GM23248 (cell line): ENCODE results near the gene MOB2. TPM values are rescaled to one million over a fixed set of nuclear protein-coding genes. Genes with fewer than 3 reads are reported as not detected.

ENCODE experiments used
- DNase-seq: peaks from one replicate; pipeline ENCODE4 v3.0.0-alpha.2; 2015
- H2AFZ ChIP-seq: fragments of 200-600 bp; sonication (generic); 2 replicates; pipeline ENCODE4 v1.6.1; 2016; ENCODE audit warnings: antibody characterized with exemption
- H3F3A ChIP-seq: fragments of 200-600 bp; sonication (generic); 2 replicates; pipeline ENCODE4 v1.6.1; 2016; ENCODE audit warnings: mild to moderate bottlenecking, antibody characterized with exemption, mixed run types; ENCODE audit not compliant: insufficient read depth
- H3K27ac ChIP-seq: fragments of 200-600 bp; sonication (generic); 2 replicates; pipeline ENCODE4 v1.5.1; 2016; ENCODE audit warnings: mild to moderate bottlenecking
- H3K27me3 ChIP-seq: fragments of 200-600 bp; sonication (generic); replicated peaks from 2 replicates; pipeline ENCODE4 v1.6.1; 2016; ENCODE audit warnings: mild to moderate bottlenecking; ENCODE audit not compliant: insufficient read depth
- H3K36me3 ChIP-seq: fragments of 200-600 bp; sonication (generic); 2 replicates; pipeline ENCODE4 v1.6.1; 2016; ENCODE audit warnings: low read depth, mild to moderate bottlenecking
- H3K4me1 ChIP-seq: fragments of 200-600 bp; sonication (generic); 2 replicates; pipeline ENCODE4 v1.6.1; 2016; ENCODE audit warnings: mild to moderate bottlenecking; ENCODE audit not compliant: insufficient read depth
- H3K4me2 ChIP-seq: fragments of 200-600 bp; sonication (generic); one replicate; pipeline ENCODE4 v1.6.1; 2016; ENCODE audit warnings: mild to moderate bottlenecking; ENCODE audit not compliant: unreplicated experiment
- H3K4me3 ChIP-seq: fragments of 200-600 bp; sonication (generic); 2 replicates; pipeline ENCODE4 v1.5.1; 2016; ENCODE audit warnings: mild to moderate bottlenecking
- H3K79me2 ChIP-seq: fragments of 200-600 bp; sonication (generic); 2 replicates; pipeline ENCODE4 v1.6.1; 2016; ENCODE audit warnings: mild to moderate bottlenecking; ENCODE audit not compliant: insufficient read depth
- H3K9ac ChIP-seq: fragments of 200-600 bp; sonication (generic); 2 replicates; pipeline ENCODE4 v1.6.1; 2016; ENCODE audit warnings: mild to moderate bottlenecking
- H3K9me2 ChIP-seq: fragments of 200-600 bp; sonication (generic); 2 replicates; pipeline ENCODE4 v1.6.1; 2016; ENCODE audit warnings: mixed run types, mild to moderate bottlenecking, moderate library complexity; ENCODE audit not compliant: insufficient read depth
- H3K9me3 ChIP-seq: fragments of 200-600 bp; sonication (generic); one replicate; pipeline ENCODE4 v1.6.1; 2017; ENCODE audit warnings: low read depth
- H4K20me1 ChIP-seq: fragments of 200-600 bp; sonication (generic); 2 replicates; pipeline ENCODE4 v1.6.0; 2016; ENCODE audit not compliant: insufficient read depth
- EZH2 ChIP-seq: fragments of 200-600 bp; sonication (generic); IDR thresholded peaks from 2 replicates; pipeline ENCODE4 v1.6.1; 2018; ENCODE audit warnings: antibody characterized with exemption, mild to moderate bottlenecking; ENCODE audit not compliant: insufficient read depth, poor library complexity, severe bottlenecking
- EZH2phosphoT487 ChIP-seq: fragments of 200-600 bp; sonication (generic); IDR thresholded peaks from 2 replicates; pipeline ENCODE4 v1.6.1; 2018; ENCODE audit warnings: antibody characterized with exemption, moderate library complexity, mild to moderate bottlenecking, low read depth; ENCODE audit not compliant: insufficient read depth
- WGBS, 2 experiments: methylation state at CpG; one replicate each; pipeline ENCODE4 v1.1.6; 2015 to 2017; ENCODE audit warnings: low lambda C conversion rate in 2 of 2, low coverage in 1 of 2; ENCODE audit errors: missing lambda C conversion rate in 2 of 2; 5-methylcytosine and 5-hydroxymethylcytosine counted together
- in situ Hi-C: fragments of 300-500 bp; cut with MboI; formaldehyde crosslinking; loops from 2 replicates; pipeline ENCODE4 v1.15.0; 2020
- polyA plus RNA-seq: library from polyadenylated mRNA; unstranded; fragments of >200 nt; fragmentation: Nextera tagmentation; extraction: Ambion mirVana; gene quantifications from 2 replicates; pipeline ENCODE4 v1.2.1, GENCODE V29; 2016
- total RNA-seq: library from RNA; depleted of rRNA; stranded (reverse); fragments of >200 nt; shearing (Covaris generic); gene quantifications from 2 replicates; pipeline ENCODE4 v1.2.3, GENCODE V29; 2014

Gene MOB2
- total and polyA plus RNA-seq, 2 experiments from 2014 or later: 28.8 to 29.3 TPM

GRCh38 chr11:1520209-1520662 is 33.7 kb upstream of the MOB2 start:
- Histone ChIP-seq H2AFZ (no peak overlapping the region), H3K9me3 (no peaks in the 10 kb centered on the region), H4K20me1 (peaks cover 24% of the 10 kb centered on the region), H3K4me3 (no peak overlapping the region), H3K36me3 (no peaks in the 10 kb centered on the region), H3K9me2 (no peaks in the 10 kb centered on the region), H3F3A (no peaks in the 10 kb centered on the region), H3K4me2 (no peak overlapping the region), H3K27ac (no peak overlapping the region), H3K79me2 (peaks cover 98% of the 10 kb centered on the region), H3K9ac (no peak overlapping the region), H3K27me3 (no peaks in the 10 kb centered on the region), H3K4me1 (no peaks in the 10 kb centered on the region)
- TF ChIP-seq EZH2 (no peak), EZH2phosphoT487 (no peak)
- in situ Hi-C loops: no loop called here
- DNase-seq: no peak
- WGBS, 2 experiments: 62 to 70% methylated on average over 13 of the region's 13 CpGs

DNA sequence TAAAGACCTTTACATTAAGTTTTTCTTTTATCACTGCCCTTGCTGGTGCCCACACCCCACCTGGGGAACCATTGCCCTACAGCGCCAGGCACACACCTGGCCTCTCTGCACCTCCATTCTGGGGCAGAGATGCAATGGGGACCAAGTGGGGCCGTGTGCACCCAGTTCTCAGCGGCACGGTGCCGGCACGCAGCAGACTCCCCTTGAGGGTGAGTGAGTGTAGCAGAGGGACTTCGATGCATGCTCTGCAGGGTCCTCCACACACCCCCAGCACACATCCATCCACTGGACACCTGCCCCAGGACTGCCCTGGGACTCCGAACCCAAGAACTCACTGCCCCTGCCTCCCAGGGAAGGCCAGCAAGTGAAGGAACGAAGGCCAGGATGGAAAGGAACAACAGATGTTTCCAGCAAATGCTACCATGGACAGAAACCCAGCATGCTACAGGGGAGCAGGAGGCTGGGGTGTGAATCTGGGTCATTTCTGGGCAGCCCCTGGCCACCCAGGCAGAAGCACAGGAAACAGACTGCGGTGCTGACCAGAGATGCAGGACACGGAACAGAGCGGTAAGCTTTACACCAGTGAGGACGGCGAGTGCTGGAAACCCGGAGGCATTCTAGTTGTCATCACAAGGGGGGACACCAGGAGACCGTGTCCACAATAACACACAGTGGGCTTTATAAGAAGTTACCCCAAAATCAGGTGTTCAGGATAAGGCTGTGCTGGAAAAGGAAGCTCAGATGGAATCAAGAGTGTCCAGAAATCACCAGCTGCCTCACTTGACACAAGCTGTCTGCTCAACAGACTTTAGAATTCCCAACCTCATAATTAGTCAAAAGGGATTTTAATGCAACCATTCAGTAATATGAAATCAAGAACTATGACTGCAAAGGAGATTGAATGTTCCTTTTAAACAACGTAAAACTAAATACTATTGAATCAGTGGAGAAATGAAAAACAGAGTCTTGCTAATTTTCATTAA is 32.7 kb upstream of the MOB2 start:
- peaks cover 98% of the 10 kb centered on the region for H3K79me2 ChIP-seq
- H3K4me3 ChIP-seq: no peak overlapping the region
- H3K27ac ChIP-seq: no peak overlapping the region
- no peak overlapping the region for H2AFZ ChIP-seq
- no peak overlapping the region for H3K9ac ChIP-seq
- H3K4me1 ChIP-seq: no peaks in the 10 kb centered on the region
- no peak for DNase-seq
- 94 to 95% methylated on average over 17 of the region's 17 CpGs for WGBS, 2 experiments
- H3K4me2 ChIP-seq: no peak overlapping the region
- H3F3A ChIP-seq: no peaks in the 10 kb centered on the region
- no peaks in the 10 kb centered on the region for H3K27me3 ChIP-seq
- no peaks in the 10 kb centered on the region for H3K9me3 ChIP-seq
- H4K20me1 ChIP-seq: peaks cover 24% of the 10 kb centered on the region
- TF ChIP-seq EZH2phosphoT487 (no peak), EZH2 (no peak)
- no peaks in the 10 kb centered on the region for H3K9me2 ChIP-seq
- H3K36me3 ChIP-seq: no peaks in the 10 kb centered on the region
- in situ Hi-C loops: no loop called here

- DNase-seq: no peak
- H4K20me1 ChIP-seq: peaks cover 24% of the 10 kb centered on the region
- H3K4me1 ChIP-seq: no peaks in the 10 kb centered on the region
- no peak overlapping the region for H3K9ac ChIP-seq
- H3K4me3 ChIP-seq: no peak overlapping the region
- H3K79me2 ChIP-seq: peaks cover 98% of the 10 kb centered on the region
- no peaks in the 10 kb centered on the region for H3K27me3 ChIP-seq
- no peak overlapping the region for H3K27ac ChIP-seq
- in situ Hi-C loops: no loop called here
- H3F3A ChIP-seq: no peaks in the 10 kb centered on the region
- WGBS, 2 experiments: 93 to 94% methylated on average over 23 of the region's 23 CpGs
- H3K9me3 ChIP-seq: no peaks in the 10 kb centered on the region
- H3K36me3 ChIP-seq: no peaks in the 10 kb centered on the region
- no peaks in the 10 kb centered on the region for H3K9me2 ChIP-seq
- H3K4me2 ChIP-seq: no peak overlapping the region
- no peak overlapping the region for H2AFZ ChIP-seq
- TF ChIP-seq EZH2 (no peak), EZH2phosphoT487 (no peak)
These were observed 31.7 kb upstream of the MOB2 start for GRCh38 chr11:1518301-1518700.

GRCh38 chr11:1517117-1518005 is 30.8 kb upstream of the MOB2 start:
- no peak overlapping the region for H3K9ac ChIP-seq
- no peaks in the 10 kb centered on the region for H3K9me2 ChIP-seq
- H3F3A ChIP-seq: no peaks in the 10 kb centered on the region
- no peak overlapping the region for H3K4me3 ChIP-seq
- no peak for DNase-seq
- peaks cover 24% of the 10 kb centered on the region for H4K20me1 ChIP-seq
- H3K36me3 ChIP-seq: no peaks in the 10 kb centered on the region
- no peaks in the 10 kb centered on the region for H3K27me3 ChIP-seq
- peaks cover 92% of the 10 kb centered on the region for H3K79me2 ChIP-seq
- in situ Hi-C loops: no loop called here
- H3K27ac ChIP-seq: no peak overlapping the region
- WGBS, 2 experiments: 84 to 88% methylated on average over 22 to 28 of the region's 28 CpGs
- no peak overlapping the region for H2AFZ ChIP-seq
- no peaks in the 10 kb centered on the region for H3K4me1 ChIP-seq
- H3K9me3 ChIP-seq: no peaks in the 10 kb centered on the region
- TF ChIP-seq EZH2phosphoT487 (no peak), EZH2 (no peak)
- no peak overlapping the region for H3K4me2 ChIP-seq
